ENCODE results near the gene TFB2M.

TFB2M gene

DNA sequence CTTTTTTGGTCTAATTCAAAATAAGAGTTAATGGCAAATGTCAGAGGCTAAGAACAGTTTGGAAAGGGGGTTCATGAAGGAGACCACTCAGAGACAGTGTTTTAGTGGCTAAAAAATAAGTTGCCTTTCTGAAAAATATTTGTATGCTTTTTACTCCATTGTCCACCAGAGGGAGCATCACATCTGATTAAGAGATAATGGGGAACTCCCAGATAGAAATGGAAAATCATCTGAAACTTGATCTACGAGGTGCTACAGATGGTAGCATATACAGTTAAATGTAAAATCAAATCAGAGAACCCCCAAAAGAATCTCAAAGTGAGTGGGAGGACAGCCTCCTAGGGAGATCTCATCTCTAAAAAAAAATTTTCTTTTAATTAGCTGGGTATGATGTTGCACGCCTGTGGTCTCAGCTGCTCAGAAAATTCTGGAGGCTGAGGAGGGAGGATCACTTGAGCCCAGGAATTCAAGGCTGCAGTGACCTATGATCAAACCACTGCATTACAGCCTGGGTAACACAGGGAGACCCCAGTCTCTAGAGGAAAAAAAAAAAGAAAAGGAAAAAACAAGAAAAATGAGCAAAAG is 68.6 kb downstream of the TFB2M start:
- TF ChIP-seq, protein P1, sequence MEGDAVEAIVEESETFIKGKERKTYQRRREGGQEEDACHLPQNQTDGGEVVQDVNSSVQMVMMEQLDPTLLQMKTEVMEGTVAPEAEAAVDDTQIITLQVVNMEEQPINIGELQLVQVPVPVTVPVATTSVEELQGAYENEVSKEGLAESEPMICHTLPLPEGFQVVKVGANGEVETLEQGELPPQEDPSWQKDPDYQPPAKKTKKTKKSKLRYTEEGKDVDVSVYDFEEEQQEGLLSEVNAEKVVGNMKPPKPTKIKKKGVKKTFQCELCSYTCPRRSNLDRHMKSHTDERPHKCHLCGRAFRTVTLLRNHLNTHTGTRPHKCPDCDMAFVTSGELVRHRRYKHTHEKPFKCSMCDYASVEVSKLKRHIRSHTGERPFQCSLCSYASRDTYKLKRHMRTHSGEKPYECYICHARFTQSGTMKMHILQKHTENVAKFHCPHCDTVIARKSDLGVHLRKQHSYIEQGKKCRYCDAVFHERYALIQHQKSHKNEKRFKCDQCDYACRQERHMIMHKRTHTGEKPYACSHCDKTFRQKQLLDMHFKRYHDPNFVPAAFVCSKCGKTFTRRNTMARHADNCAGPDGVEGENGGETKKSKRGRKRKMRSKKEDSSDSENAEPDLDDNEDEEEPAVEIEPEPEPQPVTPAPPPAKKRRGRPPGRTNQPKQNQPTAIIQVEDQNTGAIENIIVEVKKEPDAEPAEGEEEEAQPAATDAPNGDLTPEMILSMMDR (IDR thresholded peaks at IDR 0.05; ENCODE audit: poor library complexity, severe bottlenecking) = peak; percentile 62
- DNase-seq (ENCODE audit: low spot score) = no peak

DNA sequence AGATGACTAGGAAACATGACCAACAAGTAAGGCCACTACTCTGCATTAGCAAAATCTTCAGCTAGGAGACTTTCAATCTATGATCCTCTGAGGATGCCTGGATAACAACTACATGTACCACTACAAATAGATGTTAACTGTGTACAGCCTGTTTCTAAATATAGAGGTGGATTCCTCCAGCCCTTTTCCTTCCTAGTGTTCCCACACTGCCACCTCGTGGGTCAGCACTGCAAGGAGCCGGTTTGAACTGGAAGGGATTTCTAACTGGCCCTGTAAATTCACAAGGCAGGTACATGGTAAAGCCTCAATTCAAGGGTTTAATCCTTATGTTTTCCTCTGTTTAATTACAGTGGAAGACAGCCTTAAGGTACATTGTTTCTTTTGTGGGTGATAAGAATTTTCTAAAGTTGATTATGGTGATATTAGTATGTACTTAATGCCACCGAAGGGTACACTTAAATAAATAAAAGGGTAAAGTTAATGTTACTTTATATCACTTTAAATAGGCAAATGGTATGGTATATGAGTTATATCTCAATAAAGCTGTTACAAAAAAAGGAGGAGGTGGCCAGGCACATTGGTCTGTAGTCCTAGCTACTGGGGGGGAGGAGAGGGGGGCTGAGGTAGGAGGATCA is 73.3 kb downstream of the TFB2M start:
- TF ChIP-seq, protein P1 (IDR thresholded peaks at IDR 0.05; ENCODE audit: poor library complexity, severe bottlenecking) = peak; percentile 67
- H3K4me1 ChIP-seq (ENCODE audit: insufficient read depth, poor library complexity, severe bottlenecking) = no peaks in the 10 kb centered on the region
- H3K27ac ChIP-seq (ENCODE audit: poor library complexity, severe bottlenecking) = no peak overlapping the region
- H3K36me3 ChIP-seq (ENCODE audit: low read depth) = no peaks in the 10 kb centered on the region
- H3K27me3 ChIP-seq (ENCODE audit: insufficient read depth, poor library complexity, severe bottlenecking) = no peaks in the 10 kb centered on the region
- no peak overlapping the region for H3K4me3 ChIP-seq (ENCODE audit: severe bottlenecking)
- H3K9me3 ChIP-seq (ENCODE audit: severe bottlenecking) = no peaks in the 10 kb centered on the region
- peak; percentile 67 for ATAC-seq (ENCODE audit: low read depth)
- no peak for DNase-seq (ENCODE audit: low spot score)

More for the DNA sequence above, 68.6 kb downstream of the TFB2M start:
- no peaks in the 10 kb centered on the region for H3K4me1 ChIP-seq (ENCODE audit: insufficient read depth, poor library complexity, severe bottlenecking)
- H3K27ac ChIP-seq (ENCODE audit: poor library complexity, severe bottlenecking) = no peak overlapping the region
- ATAC-seq (ENCODE audit: low read depth) = no peak
- H3K9me3 ChIP-seq (ENCODE audit: severe bottlenecking) = no peaks in the 10 kb centered on the region
- no peaks in the 10 kb centered on the region for H3K27me3 ChIP-seq (ENCODE audit: insufficient read depth, poor library complexity, severe bottlenecking)
- no peak overlapping the region for H3K4me3 ChIP-seq (ENCODE audit: severe bottlenecking)
- no peaks in the 10 kb centered on the region for H3K36me3 ChIP-seq (ENCODE audit: low read depth)

DNA sequence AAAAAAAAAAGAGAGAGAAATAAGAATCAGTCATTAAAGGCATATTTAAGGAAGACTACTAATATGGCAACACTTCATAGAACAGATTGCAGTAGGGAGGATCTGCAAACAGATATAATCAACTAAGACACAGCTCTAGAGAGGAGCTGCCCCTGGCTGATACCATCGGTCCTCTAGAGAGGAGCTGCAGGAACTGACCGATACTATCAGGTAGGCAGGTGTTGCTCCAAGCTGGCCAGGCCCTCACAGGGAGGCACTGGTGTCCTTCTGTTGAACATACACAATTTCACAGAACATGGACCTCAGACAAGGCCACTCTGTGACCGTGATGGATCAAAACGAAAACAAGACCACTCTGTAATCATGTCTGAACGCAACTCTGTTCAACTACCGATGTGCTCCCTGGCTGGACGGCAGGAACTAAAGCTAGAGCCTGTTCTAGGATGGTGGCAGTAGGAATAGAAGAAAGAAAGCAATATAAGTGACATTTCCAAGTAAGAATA is 74.5 kb downstream of the TFB2M start:
- ATAC-seq (ENCODE audit: low read depth) = no peak

More for the DNA sequence above, 74.5 kb downstream of the TFB2M start:
- TF ChIP-seq, protein P1 (IDR thresholded peaks at IDR 0.05; ENCODE audit: poor library complexity, severe bottlenecking) = no peak
- Histone ChIP-seq H3K36me3 (ENCODE audit: low read depth) (no peaks in the 10 kb centered on the region), H3K4me3 (ENCODE audit: severe bottlenecking) (no peak overlapping the region), H3K9me3 (ENCODE audit: severe bottlenecking) (no peaks in the 10 kb centered on the region), H3K4me1 (ENCODE audit: insufficient read depth, poor library complexity, severe bottlenecking) (no peaks in the 10 kb centered on the region), H3K27me3 (ENCODE audit: insufficient read depth, poor library complexity, severe bottlenecking) (no peaks in the 10 kb centered on the region), H3K27ac (ENCODE audit: poor library complexity, severe bottlenecking) (no peak overlapping the region)
- no peak for DNase-seq (ENCODE audit: low spot score)
